ENCODE results near the gene NRIP1.

GRCh38 chr21:14989359-14989758 is 75.4 kb downstream of the NRIP1 start:
- TF ChIP-seq, protein P1, sequence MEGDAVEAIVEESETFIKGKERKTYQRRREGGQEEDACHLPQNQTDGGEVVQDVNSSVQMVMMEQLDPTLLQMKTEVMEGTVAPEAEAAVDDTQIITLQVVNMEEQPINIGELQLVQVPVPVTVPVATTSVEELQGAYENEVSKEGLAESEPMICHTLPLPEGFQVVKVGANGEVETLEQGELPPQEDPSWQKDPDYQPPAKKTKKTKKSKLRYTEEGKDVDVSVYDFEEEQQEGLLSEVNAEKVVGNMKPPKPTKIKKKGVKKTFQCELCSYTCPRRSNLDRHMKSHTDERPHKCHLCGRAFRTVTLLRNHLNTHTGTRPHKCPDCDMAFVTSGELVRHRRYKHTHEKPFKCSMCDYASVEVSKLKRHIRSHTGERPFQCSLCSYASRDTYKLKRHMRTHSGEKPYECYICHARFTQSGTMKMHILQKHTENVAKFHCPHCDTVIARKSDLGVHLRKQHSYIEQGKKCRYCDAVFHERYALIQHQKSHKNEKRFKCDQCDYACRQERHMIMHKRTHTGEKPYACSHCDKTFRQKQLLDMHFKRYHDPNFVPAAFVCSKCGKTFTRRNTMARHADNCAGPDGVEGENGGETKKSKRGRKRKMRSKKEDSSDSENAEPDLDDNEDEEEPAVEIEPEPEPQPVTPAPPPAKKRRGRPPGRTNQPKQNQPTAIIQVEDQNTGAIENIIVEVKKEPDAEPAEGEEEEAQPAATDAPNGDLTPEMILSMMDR (conservative IDR thresholded peaks at IDR 0.05; ENCODE audit: low read depth, low read length): no peak
- TF ChIP-seq EZH2 (IDR thresholded peaks at IDR 0.05; ENCODE audit: borderline replicate concordance, low read depth, low read length, poor library complexity, severe bottlenecking): no peak
